GM18868 (cell line): Measurements from ENCODE around the gene ADGRL1.
"Not testable (repeated sequence)": the region's sequence is repeated elsewhere in the genome, so short reads cannot be mapped to it uniquely, and the experiment has no call there.

ENCODE experiments used
- ATAC-seq: cut with Tn5 transposase; IDR thresholded peaks from one replicate; pipeline ENCODE4 v1.9.1; 2021; ENCODE audit warnings: mild to moderate bottlenecking, moderate library complexity; ENCODE audit not compliant: unreplicated experiment

Gene ADGRL1

GRCh38 chr19:14218620-14219330 is 12.8 kb upstream of the ADGRL1 start:
- ATAC-seq: no peak

GRCh38 chr19:14217886-14218285 is 11.9 kb upstream of the ADGRL1 start:
- ATAC-seq: not testable (repeated sequence)

- no peak for ATAC-seq
Measured at GRCh38 chr19:14214580-14214979, 8.6 kb upstream of the ADGRL1 start.

GRCh38 chr19:14210182-14210581 is 4.2 kb upstream of the ADGRL1 start:
- not testable (repeated sequence) for ATAC-seq

- ATAC-seq: not testable (repeated sequence)
Measured at GRCh38 chr19:14209401-14209800, 3.4 kb upstream of the ADGRL1 start.

- not testable (repeated sequence) for ATAC-seq
Measured at GRCh38 chr19:14208496-14208895, 2.5 kb upstream of the ADGRL1 start.

GRCh38 chr19:14207796-14208195 is 1.8 kb upstream of the ADGRL1 start:
- not testable (repeated sequence) for ATAC-seq

- not testable (repeated sequence) for ATAC-seq
Measured at GRCh38 chr19:14206737-14207726, 1.1 kb upstream of the ADGRL1 start.

- ATAC-seq: not testable (repeated sequence)
Measured at GRCh38 chr19:14206308-14206707, 339 bp upstream of the ADGRL1 start.

- not testable (repeated sequence) for ATAC-seq
Measured at GRCh38 chr19:14204676-14205451, 1.1 kb downstream of the ADGRL1 start.

- ATAC-seq: not testable (repeated sequence)
Measured at GRCh38 chr19:14204219-14204618, 1.8 kb downstream of the ADGRL1 start.

GRCh38 chr19:14203788-14204187 is 2.2 kb downstream of the ADGRL1 start:
- ATAC-seq: not testable (repeated sequence)

GRCh38 chr19:14203177-14203576 is 2.8 kb downstream of the ADGRL1 start:
- no peak for ATAC-seq

GRCh38 chr19:14201481-14201880 is 4.5 kb downstream of the ADGRL1 start:
- not testable (repeated sequence) for ATAC-seq

GRCh38 chr19:14200147-14200841 is 5.7 kb downstream of the ADGRL1 start:
- ATAC-seq: not testable (repeated sequence)

GRCh38 chr19:14198384-14199376 is 7.3 kb downstream of the ADGRL1 start:
- no peak for ATAC-seq

- ATAC-seq: no peak
Measured at GRCh38 chr19:14197882-14198281, 8.1 kb downstream of the ADGRL1 start.

- not testable (repeated sequence) for ATAC-seq
Measured at GRCh38 chr19:14197288-14197687, 8.7 kb downstream of the ADGRL1 start.

- ATAC-seq: not testable (repeated sequence)
Measured at GRCh38 chr19:14196105-14196504, 9.9 kb downstream of the ADGRL1 start.
